Measurements from ENCODE around the gene PLXNA3.

GRCh38 chrX:154430479-154430878 is 27.6 kb upstream of the PLXNA3 start:
- TF ChIP-seq EZH2 (IDR thresholded peaks at IDR 0.05; ENCODE audit: insufficient read depth, poor library complexity, severe bottlenecking) (no peak), EZH2phosphoT487 (IDR thresholded peaks at IDR 0.05; ENCODE audit: insufficient read depth, low read depth) (no peak)
